Measurements from ENCODE around the gene TOR1AIP1.

Gene TOR1AIP1

DNA sequence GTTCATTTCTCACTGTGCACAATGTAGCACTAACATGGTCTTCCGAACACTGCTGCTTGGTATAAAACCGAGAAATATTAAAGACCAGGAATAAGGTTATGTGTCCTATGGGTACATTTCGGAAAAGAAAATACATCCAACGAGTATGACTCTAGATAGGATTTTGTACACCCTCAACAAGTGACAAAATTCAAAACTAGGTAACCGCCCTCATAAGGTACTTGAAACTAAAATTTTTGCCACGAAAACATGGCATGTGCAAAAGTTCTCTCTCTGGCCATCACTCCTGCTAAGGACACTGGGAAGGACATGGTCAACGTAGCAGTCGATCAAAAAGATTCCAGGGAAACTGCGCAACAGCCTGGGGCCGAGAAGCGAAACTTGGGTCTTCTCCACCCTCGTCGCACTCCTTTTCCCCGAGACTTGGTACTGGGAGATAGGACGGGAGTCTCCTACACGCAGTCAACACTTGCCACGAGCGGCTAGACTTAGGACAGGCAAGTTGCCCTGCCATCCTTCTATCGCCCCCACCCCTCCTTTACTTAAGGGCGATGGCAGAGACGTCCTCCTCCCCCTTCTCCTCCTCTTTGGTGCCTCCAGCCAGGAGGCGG lies 338 bp upstream of the TOR1AIP1 start:
- no peak for DNase-seq (ENCODE audit: low read depth in 1 of 2, low spot score in 1 of 2)

DNA sequence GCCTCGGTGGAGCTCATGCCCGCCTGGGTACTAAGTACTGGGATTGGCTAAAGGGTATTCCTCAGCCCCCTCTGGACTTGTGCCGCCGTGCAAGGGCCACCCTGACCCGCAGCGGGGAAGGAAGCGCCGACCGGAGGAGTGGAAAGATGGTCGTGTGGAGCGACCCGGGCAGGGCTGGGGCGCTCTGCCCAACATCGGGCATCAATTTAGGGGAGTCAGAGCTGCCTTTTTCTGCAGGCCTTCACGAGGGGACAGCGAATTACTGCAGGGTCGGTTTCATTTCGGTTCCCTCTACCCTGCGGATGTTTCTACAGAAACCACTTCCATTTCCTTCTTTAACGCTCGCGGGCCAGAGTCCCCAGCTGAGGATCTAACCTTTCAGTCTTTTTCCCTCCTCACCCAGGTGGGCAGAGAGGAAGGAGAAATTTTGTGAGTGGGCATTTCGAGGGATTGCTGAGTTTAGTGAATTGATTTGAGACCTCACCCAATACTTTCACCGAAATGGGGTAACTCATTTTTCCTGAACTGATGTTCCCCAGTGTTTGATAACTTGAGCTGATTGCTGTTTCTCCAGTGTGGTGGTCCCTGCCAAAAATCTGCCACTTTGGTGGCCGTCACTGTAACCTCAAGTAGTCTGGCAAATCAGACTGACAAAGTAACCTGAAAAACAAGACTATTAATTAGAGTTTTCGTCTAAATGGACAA lies 1.1 kb downstream of the TOR1AIP1 start:
- no peak for DNase-seq (ENCODE audit: low read depth in 1 of 2, low spot score in 1 of 2)

DNA sequence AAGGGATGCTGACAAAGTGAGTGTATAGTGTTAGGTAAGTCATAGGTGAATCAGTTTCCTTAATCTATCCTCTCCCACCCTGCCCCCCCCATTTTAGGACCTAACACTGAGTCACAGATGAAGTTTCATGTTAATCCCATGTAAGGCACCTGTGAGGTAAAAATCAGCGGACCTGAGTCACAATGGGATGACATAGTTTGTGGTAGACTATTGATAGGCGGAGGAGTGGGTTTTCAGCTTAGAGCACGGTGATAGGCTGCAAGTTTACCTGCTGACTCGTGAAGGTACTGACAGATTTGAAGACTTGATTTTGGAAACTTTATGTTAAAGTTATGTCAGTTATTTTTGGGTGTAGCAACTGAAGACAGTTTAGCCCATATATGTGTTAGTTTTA lies 1.7 kb downstream of the TOR1AIP1 start:
- DNase-seq (ENCODE audit: low read depth in 1 of 2, low spot score in 1 of 2), result peak in 1 of 2 donors; percentile 12

DNA sequence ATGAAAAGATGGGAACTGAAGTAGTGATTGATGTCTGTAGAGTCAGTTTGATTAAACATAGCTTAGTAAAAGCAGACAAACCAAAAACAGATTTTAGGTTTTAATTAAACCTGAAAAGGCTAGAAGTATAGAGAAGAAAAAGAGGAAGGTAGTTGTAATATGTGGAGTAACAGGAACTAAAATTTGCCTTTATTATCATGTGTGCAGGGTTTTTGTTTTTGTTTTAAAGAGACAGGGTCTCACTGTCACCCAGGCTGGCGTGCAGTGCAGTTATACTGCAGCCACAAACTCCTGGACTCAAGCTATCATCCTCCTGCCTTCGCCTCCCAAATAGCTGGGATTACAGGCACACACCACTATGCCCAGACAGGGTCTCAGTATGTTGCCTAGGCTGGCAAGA lies 6.0 kb downstream of the TOR1AIP1 start:
- no peak for DNase-seq (ENCODE audit: low read depth in 1 of 2, low spot score in 1 of 2)

- DNase-seq (ENCODE audit: low read depth in 1 of 2, low spot score in 1 of 2), result no peak
Measured at GRCh38 chr1:179889589-179889988, 7.5 kb downstream of the TOR1AIP1 start.

GRCh38 chr1:179910934-179911333 lies 28.8 kb downstream of the TOR1AIP1 start:
- no peak for DNase-seq (ENCODE audit: low read depth in 1 of 2, low spot score in 1 of 2)

- DNase-seq (ENCODE audit: low read depth in 1 of 2, low spot score in 1 of 2), result no peak
Measured at GRCh38 chr1:179911812-179912211, 29.7 kb downstream of the TOR1AIP1 start.

- DNase-seq (ENCODE audit: low read depth in 1 of 2, low spot score in 1 of 2), result no peak
Measured at GRCh38 chr1:179917601-179918429, 35.7 kb downstream of the TOR1AIP1 start.

- DNase-seq (ENCODE audit: low read depth in 1 of 2, low spot score in 1 of 2), result no peak
Measured at GRCh38 chr1:179921472-179921871, 39.4 kb downstream of the TOR1AIP1 start.

GRCh38 chr1:179921981-179922872 lies 40.1 kb downstream of the TOR1AIP1 start:
- no peak for DNase-seq (ENCODE audit: low read depth in 1 of 2, low spot score in 1 of 2)

DNA sequence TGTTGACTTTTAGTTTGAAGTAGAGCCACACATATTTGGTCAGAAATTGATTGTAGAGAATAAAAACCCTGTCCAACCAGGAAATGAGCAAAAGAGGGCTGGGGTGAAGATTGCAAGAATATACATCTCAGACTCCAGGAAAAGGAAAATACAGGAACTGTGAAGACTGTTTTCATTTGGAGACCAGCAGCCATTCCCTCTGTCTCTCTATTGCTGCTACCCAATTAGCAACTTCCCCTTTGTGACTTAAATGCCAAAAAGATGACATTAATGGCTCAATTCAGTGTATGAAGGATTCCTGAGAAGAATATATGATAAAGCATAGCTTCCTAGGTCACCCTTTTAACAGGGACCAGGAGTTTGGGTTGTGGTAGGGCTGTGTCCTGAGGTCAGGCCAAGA lies 40.9 kb downstream of the TOR1AIP1 start:
- no peak for DNase-seq (ENCODE audit: low read depth in 1 of 2, low spot score in 1 of 2)

GRCh38 chr1:179924268-179924667 lies 42.2 kb downstream of the TOR1AIP1 start:
- DNase-seq (ENCODE audit: low read depth in 1 of 2, low spot score in 1 of 2), result no peak

GRCh38 chr1:179925302-179925701 lies 43.2 kb downstream of the TOR1AIP1 start:
- DNase-seq (ENCODE audit: low read depth in 1 of 2, low spot score in 1 of 2), result no peak

DNA sequence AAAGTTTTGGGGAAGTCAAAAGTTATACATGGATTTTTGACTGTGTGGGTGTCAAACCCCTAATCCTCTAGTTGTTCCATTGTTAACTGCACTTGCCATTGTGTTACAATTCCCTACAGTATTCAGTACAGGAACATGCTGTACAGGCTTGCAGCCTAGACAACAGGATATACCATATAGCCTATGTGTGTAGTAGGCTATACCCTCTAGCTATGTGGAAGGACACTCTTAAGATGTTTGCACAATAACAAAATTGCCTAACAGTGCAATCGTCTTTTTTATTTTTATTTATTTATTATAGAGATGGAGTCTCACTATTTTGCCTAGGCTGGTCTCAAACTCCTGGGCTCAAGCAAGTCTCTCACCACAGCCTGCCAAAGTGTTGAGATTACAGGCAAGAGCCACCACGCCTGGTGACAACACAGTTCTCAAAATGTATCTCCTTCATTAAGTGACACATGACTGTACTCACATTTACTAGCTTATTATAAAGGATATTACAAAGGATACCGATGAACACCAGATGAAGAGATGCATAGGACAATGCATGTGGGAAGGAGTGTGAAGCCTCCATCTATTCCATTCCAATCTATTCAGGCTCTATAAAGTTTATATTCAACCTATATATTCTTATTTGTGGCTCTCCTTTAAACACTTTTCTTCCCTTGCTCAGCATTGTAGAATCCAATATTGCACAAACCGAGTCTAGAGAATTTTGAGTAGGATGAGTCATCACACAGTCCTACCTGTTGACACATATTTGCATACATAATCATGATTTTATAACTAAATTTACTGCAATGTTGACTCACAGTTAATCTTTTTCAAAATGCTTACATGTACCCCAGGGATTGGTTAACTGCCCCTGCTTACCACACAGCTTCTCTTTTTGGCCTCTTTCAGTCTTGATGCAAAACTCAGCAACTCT lies 44.1 kb downstream of the TOR1AIP1 start:
- no peak for DNase-seq (ENCODE audit: low read depth in 1 of 2, low spot score in 1 of 2)

GRCh38 chr1:179926850-179927205 lies 44.7 kb downstream of the TOR1AIP1 start:
- DNase-seq (ENCODE audit: low read depth in 1 of 2, low spot score in 1 of 2), result no peak

GRCh38 chr1:179929955-179930798 lies 48.1 kb downstream of the TOR1AIP1 start:
- DNase-seq (ENCODE audit: low read depth in 1 of 2, low spot score in 1 of 2), result no peak

DNA sequence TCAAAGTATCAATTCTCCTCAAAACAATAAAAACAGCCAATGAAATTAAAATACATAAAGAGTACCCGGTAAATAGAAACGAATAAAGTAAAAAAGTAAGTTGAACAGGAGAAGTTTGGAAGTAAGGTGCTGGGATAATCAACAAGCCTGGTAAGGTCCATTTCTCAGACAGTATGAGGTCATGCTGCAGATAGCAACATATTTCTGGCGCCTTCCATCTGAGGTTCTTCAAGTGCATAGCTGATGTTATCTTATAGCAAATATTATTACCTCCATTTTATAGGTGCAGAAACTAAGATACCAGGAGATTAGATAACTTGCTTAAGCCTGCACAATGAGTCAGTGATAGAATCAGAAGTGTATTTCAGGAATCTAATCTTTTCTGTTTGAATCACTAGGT lies 48.8 kb downstream of the TOR1AIP1 start:
- DNase-seq (ENCODE audit: low read depth in 1 of 2, low spot score in 1 of 2), result no peak

- no peak for DNase-seq (ENCODE audit: low read depth in 1 of 2, low spot score in 1 of 2)
Measured at GRCh38 chr1:179933219-179933618, 51.1 kb downstream of the TOR1AIP1 start.

DNA sequence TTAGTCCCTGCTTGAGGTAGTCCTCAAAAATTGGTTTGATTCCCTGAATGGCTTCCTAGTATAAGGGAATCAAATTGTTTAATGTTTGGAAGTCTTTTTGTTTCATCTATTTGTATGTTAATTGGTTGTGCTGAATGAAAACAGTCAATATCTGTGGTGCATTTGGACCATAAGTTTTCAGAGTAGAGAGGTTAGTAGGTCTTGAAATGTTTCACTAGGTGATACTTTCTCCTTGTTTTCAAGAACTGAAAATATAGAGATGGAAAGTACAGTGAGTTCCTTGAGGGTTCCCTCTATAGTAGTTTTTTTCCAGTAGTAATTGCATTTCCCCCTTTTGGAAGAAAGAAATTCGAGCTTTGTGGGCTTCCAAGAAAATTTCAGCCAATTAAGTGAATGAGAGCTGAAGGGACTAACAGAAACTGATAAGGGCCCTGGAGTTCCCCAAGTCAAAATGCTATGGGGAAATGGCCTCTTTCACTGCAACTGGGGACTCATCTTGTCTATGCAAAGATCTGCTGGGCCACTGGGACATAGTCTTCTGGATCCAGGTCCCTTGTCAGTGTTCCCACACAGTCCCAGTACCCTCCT lies 53.9 kb downstream of the TOR1AIP1 start:
- DNase-seq (ENCODE audit: low read depth in 1 of 2, low spot score in 1 of 2), result no peak
